Spleen (tissue), 11 donors: ENCODE measurements around the gene SLCO2A1. TPM values are rescaled to one million over a fixed set of nuclear protein-coding genes. Genes with fewer than 3 reads are reported as not detected.

Experiments used
- DNase-seq: peaks from one replicate; pipeline ENCODE4 v3.0.0-alpha.2; 2020
- H3K27ac ChIP-seq, 8 donors: fragments of 200-600 bp; sonication (generic) in 7 of 8; 1 replicate in 4 of 8; 2 replicates in 4 of 8; pipeline versions ENCODE4 v1.5.0 to v1.8.0; 2016 to 2021; ENCODE audit warnings: inconsistent platforms in 4 of 8, mild to moderate bottlenecking in 4 of 8, moderate library complexity in 1 of 8
- H3K27me3 ChIP-seq, 7 donors: fragments of 200-600 bp; sonication (generic) in 6 of 7; replicated peaks in 1 of 7; 1 replicate in 4 of 7; 2 replicates in 3 of 7; pipeline versions ENCODE4 v1.5.0 to v1.8.0; 2016 to 2021; ENCODE audit warnings: inconsistent platforms in 3 of 7, mild to moderate bottlenecking in 1 of 7
- H3K36me3 ChIP-seq, 6 donors: fragments of 200-600 bp; sonication (generic) in 5 of 6; 1 replicate in 4 of 6; 2 replicates in 2 of 6; pipeline versions ENCODE4 v1.5.0 to v1.8.0; 2016 to 2021; ENCODE audit warnings: inconsistent platforms in 2 of 6
- H3K4me1 ChIP-seq, 6 donors: fragments of 200-600 bp; sonication (generic) in 5 of 6; 1 replicate in 3 of 6; 2 replicates in 3 of 6; pipeline versions ENCODE4 v1.5.0 to v1.8.0; 2016 to 2021; ENCODE audit warnings: inconsistent platforms in 3 of 6
- H3K4me3 ChIP-seq, 8 donors: fragments of 200-600 bp; sonication (generic) in 7 of 8; 1 replicate in 4 of 8; 2 replicates in 4 of 8; pipeline versions ENCODE4 v1.5.0 to v1.8.0; 2016 to 2021; ENCODE audit warnings: inconsistent platforms in 4 of 8, mild to moderate bottlenecking in 4 of 8, moderate library complexity in 2 of 8
- H3K9me3 ChIP-seq, 8 donors: fragments of 200-600 bp; sonication (generic) in 7 of 8; 1 replicate in 4 of 8; 2 replicates in 4 of 8; pipeline versions ENCODE4 v1.5.0 to v1.8.0; 2016 to 2021; ENCODE audit warnings: inconsistent platforms in 4 of 8
- CTCF ChIP-seq, 11 experiments: fragments of 200-600 bp in 7 of 11; fragments of 450-650 bp in 4 of 11; sonication (generic) in 4 of 11; IDR thresholded peaks in 8 of 11; conservative IDR thresholded peaks in 3 of 11; 1 replicate in 7 of 11; 2 replicates in 4 of 11; pipeline versions ENCODE4 v1.4.0 to v1.8.0; 2016 to 2021; ENCODE audit warnings: antibody characterized with exemption in 11 of 11, inconsistent platforms in 4 of 11, mild to moderate bottlenecking in 1 of 11
- POLR2A ChIP-seq, 3 donors: fragments of 450-650 bp; IDR thresholded peaks; one replicate each; pipeline ENCODE4 v1.5.1; 2017; ENCODE audit warnings: antibody characterized with exemption in 3 of 3, mild to moderate bottlenecking in 1 of 3
- POLR2AphosphoS5 ChIP-seq, 3 donors: sonication (generic); formaldehyde crosslinking; IDR thresholded peaks; one replicate each; pipeline ENCODE4 v1.5.1; 2017; ENCODE audit warnings: antibody characterized with exemption in 3 of 3
- WGBS, 5 donors: extraction: QIAGEN DNeasy Blood & Tissue Kit in 3 of 5; methylation state at CpG; one replicate each; pipeline versions ENCODE4 v1.1.5 to v1.1.7; 2013 to 2018; 5-methylcytosine and 5-hydroxymethylcytosine counted together
- intact Hi-C: fragments of 100-400 bp; cut with DNase I; formaldehyde crosslinking; loops from one replicate; pipeline ENCODE4 v1.15.0; 2023; ENCODE audit warnings: low total_unique reads
- polyA plus RNA-seq, 3 donors: library from polyadenylated mRNA; stranded (reverse); fragments of 200-250 nt; gene quantifications; one replicate each; pipeline ENCODE4 v1.2.1, GENCODE V29; 2013
- total RNA-seq, 7 donors: library from RNA; depleted of rRNA in 3 of 7; stranded (reverse); fragments of >200 nt in 3 of 7; fragmentation: NEBNext Ultra II Directional in 4 of 7; extraction: Animal tissue kit (Norgen Biotek cat#: 25700) in 4 of 7; gene quantifications; one replicate each; pipeline versions ENCODE4 v1.1.0 to v1.2.1, GENCODE V29; 2016 to 2021
- donor health status: healthy with polysubstance abuse.
- donor health status: DM: no; HTN: no; CAD: no; lungs with moderate emphysema.
- donor health status: DM: no; HTN: no; CAD: no.
- donor health status: Bipolar disorder and iron deficiency.
- donor health status: healthy.
- donor health status: DM: no; HTN: no; CAD: no.
- donor health status: DM: yes; HTN: yes; CAD: no.

The SLCO2A1 gene
- total and polyA plus RNA-seq, 10 donors: 4.8 to 118 (median 29.8) TPM

DNA sequence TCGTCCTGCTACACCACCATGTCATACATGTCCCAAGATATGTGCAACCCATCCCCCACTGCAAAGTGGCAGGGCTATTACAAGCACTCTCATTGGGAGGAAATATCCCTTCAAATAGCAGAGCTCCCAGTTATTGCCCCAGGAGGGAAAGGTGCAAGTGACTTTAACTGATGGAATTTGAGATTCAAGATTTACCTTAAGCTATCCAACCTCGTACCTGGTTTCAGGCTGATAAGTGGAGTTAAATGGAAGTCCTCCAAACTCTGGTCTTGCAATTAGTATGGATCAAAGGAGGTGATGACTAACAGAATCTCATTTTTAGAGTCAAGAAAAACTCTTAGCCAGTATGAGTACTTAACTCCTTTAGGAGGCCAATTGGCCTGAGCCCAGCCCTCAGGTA is 2.1 kb downstream of the SLCO2A1 start:
- H3K27me3 ChIP-seq: peaks cover 0 to 52% (median 13%) of the 10 kb centered on the region in 7 donors
- H3K9me3 ChIP-seq: no peaks in the 10 kb centered on the region
- H3K27ac ChIP-seq: no peak overlapping the region
- peak overlapping the region in 7 of 8 donors; percentile 29 to 68 (median 47) for H3K4me3 ChIP-seq
- no peaks in the 10 kb centered on the region for H3K36me3 ChIP-seq
- DNase-seq: no peak
- WGBS, 5 donors: 76 to 96% (median 86%) methylated on average over 2 of the region's 2 CpGs
- TF ChIP-seq CTCF (IDR thresholded peaks at IDR 0.05 in 8 of 11, conservative IDR thresholded peaks at IDR 0.05 in 3 of 11): no peak
- TF ChIP-seq POLR2A (IDR thresholded peaks at IDR 0.05): no peak
- TF ChIP-seq POLR2AphosphoS5 (IDR thresholded peaks at IDR 0.05): no peak
- peaks cover 0 to 32% (median 17%) of the 10 kb centered on the region in 6 donors for H3K4me1 ChIP-seq
- intact Hi-C loops: no loop called here

DNA sequence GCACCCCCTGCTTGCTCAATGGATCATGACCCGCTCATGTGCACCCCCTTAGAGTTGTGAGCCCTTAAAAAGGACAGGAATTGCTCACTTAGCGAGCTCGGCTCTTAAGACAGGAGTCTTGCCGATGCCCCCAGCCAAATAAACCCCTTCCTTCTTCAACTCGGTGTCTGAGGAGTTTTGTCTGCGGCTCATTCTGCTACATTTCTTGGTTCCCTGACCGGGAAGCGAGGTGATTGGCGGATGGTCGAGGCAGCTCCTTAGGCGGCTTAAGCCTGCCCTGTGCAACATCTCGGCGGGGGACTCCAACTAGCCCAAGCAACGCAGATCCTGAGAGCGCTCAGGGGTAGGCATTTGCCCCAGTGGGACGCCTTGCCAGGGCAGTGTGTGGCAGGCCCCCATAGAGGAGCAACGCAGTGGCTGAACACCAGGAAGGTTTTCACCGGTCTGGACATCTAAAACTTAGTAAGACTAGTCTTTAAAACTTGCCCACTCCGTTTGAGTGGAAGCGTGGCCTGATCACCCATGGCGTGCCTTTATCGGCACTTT is 9.5 kb downstream of the SLCO2A1 start:
- Histone ChIP-seq H3K27me3 (no peaks in the 10 kb centered on the region), H3K27ac (no peak overlapping the region), H3K9me3 (no peaks in the 10 kb centered on the region), H3K4me1 (peaks cover 0 to 9% (median 0%) of the 10 kb centered on the region in 6 donors), H3K4me3 (no peak overlapping the region), H3K36me3 (no peaks in the 10 kb centered on the region)
- TF ChIP-seq POLR2A (IDR thresholded peaks at IDR 0.05) (no peak), POLR2AphosphoS5 (IDR thresholded peaks at IDR 0.05) (no peak)
- DNase-seq: no peak
- 95 to 98% (median 95%) methylated on average over 22 of the region's 22 CpGs for WGBS, 5 donors
- intact Hi-C loops: no loop called here

GRCh38 chr3:134018850-134019249 is 10.9 kb downstream of the SLCO2A1 start:
- DNase-seq: no peak
- Histone ChIP-seq H3K9me3 (no peaks in the 10 kb centered on the region), H3K4me3 (no peak overlapping the region), H3K27ac (no peak overlapping the region), H3K27me3 (no peaks in the 10 kb centered on the region), H3K36me3 (no peaks in the 10 kb centered on the region), H3K4me1 (peaks cover 0 to 9% (median 0%) of the 10 kb centered on the region in 6 donors)
- intact Hi-C loops: no loop called here
- 77 to 100% (median 81%) methylated on average over 1 of the region's 1 CpG for WGBS, 5 donors
- TF ChIP-seq POLR2A (IDR thresholded peaks at IDR 0.05) (no peak), CTCF (IDR thresholded peaks at IDR 0.05 in 8 of 11, conservative IDR thresholded peaks at IDR 0.05 in 3 of 11) (no peak), POLR2AphosphoS5 (IDR thresholded peaks at IDR 0.05) (no peak)

DNA sequence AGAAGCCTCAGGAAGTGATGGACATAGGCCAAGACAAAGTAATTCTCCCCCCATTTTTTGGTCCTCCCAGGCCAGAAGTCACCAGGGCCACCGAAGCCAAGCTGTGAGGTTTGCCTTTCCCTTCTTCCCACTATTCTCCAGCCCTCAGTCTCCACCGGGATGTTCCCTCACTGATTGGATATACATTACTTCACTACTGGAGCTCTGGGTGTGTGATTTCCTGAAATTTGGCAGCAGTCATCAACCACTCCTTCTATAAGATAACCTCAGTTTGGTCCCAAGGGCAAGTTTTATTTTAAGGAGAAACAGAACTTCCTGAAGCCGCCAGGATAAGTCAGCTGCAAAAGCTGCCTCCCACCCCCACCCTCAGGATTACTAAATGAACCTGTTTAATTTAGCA is 11.3 kb downstream of the SLCO2A1 start:
- Histone ChIP-seq H3K27me3 (no peaks in the 10 kb centered on the region), H3K27ac (peak overlapping the region in 1 of 8 donors; percentile 3), H3K4me3 (no peak overlapping the region), H3K4me1 (peaks cover 0 to 9% (median 0%) of the 10 kb centered on the region in 6 donors), H3K36me3 (no peaks in the 10 kb centered on the region), H3K9me3 (no peaks in the 10 kb centered on the region)
- no peak for DNase-seq
- TF ChIP-seq POLR2AphosphoS5 (IDR thresholded peaks at IDR 0.05): no peak
- no peak for TF ChIP-seq CTCF (IDR thresholded peaks at IDR 0.05 in 8 of 11, conservative IDR thresholded peaks at IDR 0.05 in 3 of 11)
- TF ChIP-seq POLR2A (IDR thresholded peaks at IDR 0.05): no peak
- 40 to 77% (median 52%) methylated on average over 3 of the region's 3 CpGs for WGBS, 5 donors
- intact Hi-C loops: no loop called here
